HUES48 (cell line): Measurements from ENCODE around the gene PRR12.
"Not testable (repeated sequence)": the region's sequence is repeated elsewhere in the genome, so short reads cannot be mapped to it uniquely, and the experiment has no call there.

Source experiments
- H3K27ac ChIP-seq: one replicate; pipeline ENCODE4 v1.7.0; 2013; ENCODE audit warnings: low read depth, low read length, inconsistent platforms
- H3K27me3 ChIP-seq: 2 replicates; pipeline ENCODE4 v1.6.1; 2013; ENCODE audit warnings: mild to moderate bottlenecking, low read length; ENCODE audit not compliant: control insufficient read depth, insufficient read depth
- H3K36me3 ChIP-seq: 2 replicates; pipeline ENCODE4 v1.6.1; 2013; ENCODE audit warnings: low read length; ENCODE audit not compliant: control insufficient read depth, insufficient read depth
- H3K4me1 ChIP-seq: 2 replicates; pipeline ENCODE4 v1.6.1; 2013; ENCODE audit warnings: mild to moderate bottlenecking, low read length; ENCODE audit not compliant: control insufficient read depth, insufficient read depth
- H3K4me3 ChIP-seq: 2 replicates; pipeline ENCODE4 v1.5.1; 2013; ENCODE audit warnings: mild to moderate bottlenecking, low read depth, low read length
- H3K9ac ChIP-seq: 2 replicates; pipeline ENCODE4 v1.6.1; 2013; ENCODE audit warnings: mild to moderate bottlenecking, low read depth, low read length, moderate library complexity
- H3K9me3 ChIP-seq: 2 replicates; pipeline ENCODE4 v1.6.1; 2013; ENCODE audit warnings: low read length; ENCODE audit not compliant: control insufficient read depth, insufficient read depth

The PRR12 gene

DNA sequence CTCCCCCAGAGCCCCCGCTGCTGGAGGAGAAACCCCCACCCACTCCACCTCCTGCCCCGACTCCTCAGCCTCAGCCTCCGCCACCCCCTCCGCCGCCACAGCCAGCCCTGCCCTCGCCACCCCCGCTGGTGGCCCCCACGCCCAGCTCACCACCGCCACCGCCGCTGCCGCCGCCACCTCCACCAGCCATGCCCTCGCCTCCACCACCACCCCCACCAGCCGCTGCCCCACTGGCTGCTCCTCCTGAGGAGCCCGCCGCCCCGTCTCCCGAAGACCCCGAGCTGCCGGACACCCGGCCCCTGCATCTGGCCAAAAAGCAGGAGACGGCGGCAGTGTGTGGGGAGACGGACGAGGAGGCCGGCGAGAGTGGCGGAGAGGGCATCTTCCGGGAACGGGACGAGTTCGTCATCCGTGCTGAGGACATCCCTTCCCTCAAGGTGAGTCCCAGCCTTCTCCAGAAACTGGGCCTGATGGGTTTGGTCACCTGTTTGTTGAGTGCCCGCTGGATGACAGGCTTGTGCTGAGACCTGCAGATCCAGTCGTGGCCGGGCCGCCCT is 10.6 kb downstream of the PRR12 start:
- Histone ChIP-seq H3K9ac (no peak overlapping the region), H3K4me3 (no peak overlapping the region), H3K27ac (no peak overlapping the region), H3K36me3 (peaks cover 88% of the 10 kb centered on the region), H3K27me3 (no peaks in the 10 kb centered on the region), H3K9me3 (no peaks in the 10 kb centered on the region), H3K4me1 (no peaks in the 10 kb centered on the region)

DNA sequence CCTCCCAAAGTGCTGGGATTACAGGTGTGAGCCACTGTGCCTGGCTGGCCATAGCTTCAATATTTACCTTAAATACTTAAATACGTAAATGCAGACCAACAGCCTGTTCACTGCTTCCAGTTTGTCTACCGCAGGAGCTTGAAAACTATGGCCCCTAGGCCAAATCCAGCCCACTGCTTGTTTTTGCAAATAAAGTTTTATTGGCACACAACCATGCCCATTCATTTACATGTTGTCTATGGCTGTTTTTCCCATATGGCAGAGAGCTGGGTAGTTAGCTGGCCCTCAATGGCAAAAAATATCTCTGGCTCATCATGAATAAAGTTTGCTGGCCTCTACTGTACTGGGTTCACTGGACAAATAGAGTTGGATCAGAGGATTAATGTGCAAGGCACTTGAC is 11.8 kb downstream of the PRR12 start:
- H3K27me3 ChIP-seq, result no peaks in the 10 kb centered on the region
- H3K4me1 ChIP-seq, result no peaks in the 10 kb centered on the region
- peaks cover 88% of the 10 kb centered on the region for H3K36me3 ChIP-seq
- no peak overlapping the region for H3K9ac ChIP-seq
- H3K27ac ChIP-seq, result no peak overlapping the region
- H3K9me3 ChIP-seq, result no peaks in the 10 kb centered on the region
- H3K4me3 ChIP-seq, result no peak overlapping the region

GRCh38 chr19:49605605-49606004 is 14.6 kb downstream of the PRR12 start:
- no peaks in the 10 kb centered on the region for H3K9me3 ChIP-seq
- peaks cover 88% of the 10 kb centered on the region for H3K36me3 ChIP-seq
- H3K4me3 ChIP-seq, result no peak overlapping the region
- no peak overlapping the region for H3K9ac ChIP-seq
- no peaks in the 10 kb centered on the region for H3K27me3 ChIP-seq
- no peaks in the 10 kb centered on the region for H3K4me1 ChIP-seq
- no peak overlapping the region for H3K27ac ChIP-seq

GRCh38 chr19:49609499-49610092 is 18.6 kb downstream of the PRR12 start:
- Histone ChIP-seq H3K4me1 (no peaks in the 10 kb centered on the region), H3K9me3 (no peaks in the 10 kb centered on the region), H3K27me3 (no peaks in the 10 kb centered on the region), H3K4me3 (no peak overlapping the region), H3K36me3 (peaks cover 70% of the 10 kb centered on the region), H3K9ac (no peak overlapping the region), H3K27ac (no peak overlapping the region)

- Histone ChIP-seq H3K4me1 (no peaks in the 10 kb centered on the region), H3K4me3 (no peak overlapping the region), H3K27me3 (no peaks in the 10 kb centered on the region), H3K9ac (no peak overlapping the region), H3K27ac (no peak overlapping the region), H3K36me3 (peaks cover 75% of the 10 kb centered on the region), H3K9me3 (no peaks in the 10 kb centered on the region)
Observed at GRCh38 chr19:49613374-49613773, 22.4 kb downstream of the PRR12 start.

GRCh38 chr19:49614096-49614833 is 23.3 kb downstream of the PRR12 start:
- H3K9me3 ChIP-seq, result no peaks in the 10 kb centered on the region
- no peak overlapping the region for H3K4me3 ChIP-seq
- H3K27ac ChIP-seq, result no peak overlapping the region
- H3K9ac ChIP-seq, result no peak overlapping the region
- peaks cover 72% of the 10 kb centered on the region for H3K36me3 ChIP-seq
- no peaks in the 10 kb centered on the region for H3K27me3 ChIP-seq
- H3K4me1 ChIP-seq, result no peaks in the 10 kb centered on the region

GRCh38 chr19:49615861-49616260 is 24.9 kb downstream of the PRR12 start:
- Histone ChIP-seq H3K27me3 (no peaks in the 10 kb centered on the region), H3K9me3 (no peaks in the 10 kb centered on the region), H3K4me1 (no peaks in the 10 kb centered on the region), H3K36me3 (peaks cover 69% of the 10 kb centered on the region), H3K9ac (no peak overlapping the region), H3K4me3 (no peak overlapping the region), H3K27ac (no peak overlapping the region)

DNA sequence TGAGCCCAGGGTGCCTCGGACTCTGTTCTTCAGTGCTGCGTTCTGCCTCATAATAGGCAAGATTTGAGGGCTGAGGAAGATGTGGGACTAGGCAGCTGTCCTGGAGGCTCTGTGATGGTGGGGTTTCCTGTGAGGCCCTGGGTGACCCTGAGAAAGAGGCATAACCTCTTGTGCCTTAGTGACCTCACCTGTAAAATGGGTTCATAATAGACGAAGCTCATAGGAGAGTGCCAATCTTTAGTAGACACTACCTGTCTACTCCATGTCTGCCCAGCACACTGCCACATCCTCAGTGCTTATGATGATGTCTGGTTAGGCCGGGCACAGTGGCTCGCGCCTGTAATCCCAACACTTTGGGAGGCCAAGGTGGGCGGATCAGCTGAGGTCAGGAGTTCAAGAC is 25.6 kb downstream of the PRR12 start:
- Histone ChIP-seq H3K4me1 (no peaks in the 10 kb centered on the region), H3K27ac (no peak overlapping the region), H3K36me3 (peaks cover 73% of the 10 kb centered on the region), H3K27me3 (no peaks in the 10 kb centered on the region), H3K9me3 (no peaks in the 10 kb centered on the region), H3K4me3 (no peak overlapping the region), H3K9ac (no peak overlapping the region)

GRCh38 chr19:49616945-49617344 is 26.0 kb downstream of the PRR12 start:
- no peak overlapping the region for H3K9ac ChIP-seq
- H3K27ac ChIP-seq, result no peak overlapping the region
- H3K4me3 ChIP-seq, result no peak overlapping the region
- H3K27me3 ChIP-seq, result no peaks in the 10 kb centered on the region
- H3K36me3 ChIP-seq, result peaks cover 77% of the 10 kb centered on the region
- no peaks in the 10 kb centered on the region for H3K4me1 ChIP-seq
- no peaks in the 10 kb centered on the region for H3K9me3 ChIP-seq

DNA sequence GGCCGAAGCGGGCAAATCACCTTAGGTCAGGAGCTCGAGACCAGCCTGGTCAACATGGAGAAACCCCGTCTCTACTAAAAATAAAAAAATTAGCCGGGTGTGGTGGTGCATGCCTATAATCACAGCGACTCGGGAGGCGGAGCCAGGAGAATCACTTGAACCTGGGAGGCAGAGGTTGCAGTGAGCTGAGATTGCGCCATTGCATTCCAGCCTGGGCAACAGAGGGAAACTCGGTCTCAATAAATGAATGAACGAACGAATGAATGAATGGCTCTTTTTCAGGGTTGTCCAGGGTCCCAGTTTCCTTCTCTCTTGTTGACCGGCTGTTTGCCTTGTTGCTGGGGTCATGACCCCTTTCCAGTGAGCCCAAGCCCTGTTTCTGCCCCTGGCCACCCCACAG is 26.9 kb downstream of the PRR12 start:
- not testable (repeated sequence) for H3K9me3 ChIP-seq, H3K27me3 ChIP-seq, H3K9ac ChIP-seq, H3K27ac ChIP-seq, H3K4me3 ChIP-seq, H3K4me1 ChIP-seq
- peaks cover 75% of the 10 kb centered on the region for H3K36me3 ChIP-seq
